Mesenchymal stem cell (in vitro differentiated cells and primary cell): Measurements from ENCODE around the gene COX7C. TPM values are rescaled to one million over a fixed set of nuclear protein-coding genes. Genes with fewer than 3 reads are reported as not detected.

Experiments
- small RNA-seq: library from polyadenylated mRNA; stranded (forward); fragments of <200 nt; extraction: miRNeasy Mini kit (QIAGEN cat#:217004); gene quantifications from one replicate; pipeline ENCODE3, GENCODE V24; 2013; ENCODE audit warnings: low read depth

The COX7C gene

Small RNA genes lying within 50 kb of the gene (small RNA-seq; reads per million reads assigned to genes)
- gene RNU6-804P: not detected
